OCI-LY1 (cell line): ENCODE results near the gene CDH4.

Experiments used
- H2AFZ ChIP-seq: fragments of 200-600 bp; sonication (generic), shearing (Covaris generic); 2 replicates; pipeline ENCODE4 v1.6.0; 2014; ENCODE audit warnings: antibody characterized with exemption, mild to moderate bottlenecking, low read length
- H3F3A ChIP-seq: fragments of 200-600 bp; sonication (generic), shearing (Covaris generic); 2 replicates; pipeline ENCODE4 v1.6.0; 2014; ENCODE audit warnings: mild to moderate bottlenecking, antibody characterized with exemption, low read length, moderate library complexity; ENCODE audit not compliant: insufficient read depth
- H3K27ac ChIP-seq: fragments of 200-600 bp; sonication (generic); 2 replicates; pipeline ENCODE4 v1.5.1; 2014; ENCODE audit warnings: low read length, mixed run types, mild to moderate bottlenecking, low read depth; ENCODE audit not compliant: poor library complexity, severe bottlenecking
- H3K27me3 ChIP-seq: fragments of 200-600 bp; sonication (generic); 2 replicates; pipeline ENCODE4 v1.6.0; 2014; ENCODE audit warnings: antibody characterized with exemption, mild to moderate bottlenecking, low read length, moderate library complexity; ENCODE audit not compliant: insufficient read depth
- H3K36me3 ChIP-seq: fragments of 200-600 bp; sonication (generic); 2 replicates; pipeline ENCODE4 v1.6.1; 2014; ENCODE audit warnings: mild to moderate bottlenecking, antibody characterized with exemption, low read length, moderate library complexity, mixed read lengths; ENCODE audit not compliant: insufficient read depth
- H3K4me1 ChIP-seq: fragments of 200-600 bp; sonication (generic); 2 replicates; pipeline ENCODE4 v1.5.1; 2014; ENCODE audit warnings: mild to moderate bottlenecking, low read length, moderate library complexity; ENCODE audit not compliant: insufficient read depth, severe bottlenecking
- H3K4me2 ChIP-seq: fragments of 200-600 bp; sonication (generic), shearing (Covaris generic); 2 replicates; pipeline ENCODE4 v1.6.1; 2014; ENCODE audit warnings: low read length
- H3K4me3 ChIP-seq: fragments of 200-600 bp; sonication (generic); 2 replicates; pipeline ENCODE4 v1.5.1; 2014; ENCODE audit warnings: low read length, low read depth, mild to moderate bottlenecking, mixed read lengths; ENCODE audit not compliant: poor library complexity, severe bottlenecking
- H3K79me2 ChIP-seq: fragments of 200-600 bp; shearing (Covaris generic); 2 replicates; pipeline ENCODE4 v1.6.1; 2016; ENCODE audit warnings: mixed run types, low read length, mixed read lengths; ENCODE audit not compliant: insufficient read depth
- H3K9ac ChIP-seq: fragments of 200-600 bp; sonication (generic), shearing (Covaris generic); 2 replicates; pipeline ENCODE4 v1.6.1; 2014; ENCODE audit warnings: mild to moderate bottlenecking, low read length, mixed read lengths
- H3K9me2 ChIP-seq: fragments of 200-600 bp; sonication (generic), shearing (Covaris generic); 2 replicates; pipeline ENCODE4 v1.6.1; 2014; ENCODE audit warnings: low read depth, mild to moderate bottlenecking, low read length, mixed read lengths
- H3K9me3 ChIP-seq: fragments of 200-600 bp; shearing (Covaris generic); 2 replicates; pipeline ENCODE4 v1.6.1; 2014; ENCODE audit warnings: low read length, mixed read lengths
- H4K20me1 ChIP-seq: fragments of 200-600 bp; sonication (generic), shearing (Covaris generic); 2 replicates; pipeline ENCODE4 v1.6.0; 2016; ENCODE audit warnings: mild to moderate bottlenecking, low read length; ENCODE audit not compliant: insufficient read depth
- EZH2 ChIP-seq: fragments of 200-600 bp; sonication (generic), shearing (Covaris generic); IDR thresholded peaks from 2 replicates; pipeline ENCODE4 v1.8.0; 2017; ENCODE audit warnings: borderline replicate concordance, mixed run types, mild to moderate bottlenecking, antibody characterized with exemption, low read length, moderate library complexity, mixed read lengths
- TF ChIP-seq, protein P1 (sequence below): fragments of 200-600 bp; sonication (generic), shearing (Covaris generic); IDR thresholded peaks from 2 replicates; pipeline ENCODE4 v1.5.1; 2017; ENCODE audit warnings: mild to moderate bottlenecking, antibody characterized with exemption, low read length, moderate library complexity, mixed read lengths

Gene CDH4

DNA sequence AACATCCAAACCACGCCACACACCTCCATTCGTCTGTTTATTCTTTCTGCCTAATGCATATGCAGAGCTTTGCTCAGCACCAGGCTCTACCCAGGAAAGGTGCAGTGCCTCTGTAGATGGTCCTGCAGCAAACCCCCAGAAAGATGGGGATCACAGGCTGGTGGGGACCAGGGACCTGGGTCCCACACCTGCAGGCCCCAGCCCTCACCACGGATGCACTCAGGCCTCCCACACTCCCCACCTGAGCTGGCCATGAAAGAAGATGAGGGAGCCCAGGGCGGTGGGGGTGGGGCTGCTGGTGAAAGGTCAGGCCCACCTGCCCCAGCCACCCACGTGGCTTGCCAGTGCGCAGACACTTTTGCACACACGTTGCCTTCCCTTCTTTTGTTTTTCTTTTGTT is 595.9 kb downstream of the CDH4 start:
- no peak overlapping the region for H3K9ac ChIP-seq
- no peak overlapping the region for H2AFZ ChIP-seq
- no peaks in the 10 kb centered on the region for H3K36me3 ChIP-seq
- no peaks in the 10 kb centered on the region for H3F3A ChIP-seq
- peaks cover 5% of the 10 kb centered on the region; the same call in 1 of the 2 replicates for H3K27me3 ChIP-seq
- H3K9me3 ChIP-seq: no peaks in the 10 kb centered on the region
- no peak overlapping the region for H3K4me2 ChIP-seq
- H3K79me2 ChIP-seq: no peaks in the 10 kb centered on the region
- no peaks in the 10 kb centered on the region for H4K20me1 ChIP-seq
- no peaks in the 10 kb centered on the region for H3K4me1 ChIP-seq
- no peak for TF ChIP-seq EZH2
- TF ChIP-seq, protein P1, sequence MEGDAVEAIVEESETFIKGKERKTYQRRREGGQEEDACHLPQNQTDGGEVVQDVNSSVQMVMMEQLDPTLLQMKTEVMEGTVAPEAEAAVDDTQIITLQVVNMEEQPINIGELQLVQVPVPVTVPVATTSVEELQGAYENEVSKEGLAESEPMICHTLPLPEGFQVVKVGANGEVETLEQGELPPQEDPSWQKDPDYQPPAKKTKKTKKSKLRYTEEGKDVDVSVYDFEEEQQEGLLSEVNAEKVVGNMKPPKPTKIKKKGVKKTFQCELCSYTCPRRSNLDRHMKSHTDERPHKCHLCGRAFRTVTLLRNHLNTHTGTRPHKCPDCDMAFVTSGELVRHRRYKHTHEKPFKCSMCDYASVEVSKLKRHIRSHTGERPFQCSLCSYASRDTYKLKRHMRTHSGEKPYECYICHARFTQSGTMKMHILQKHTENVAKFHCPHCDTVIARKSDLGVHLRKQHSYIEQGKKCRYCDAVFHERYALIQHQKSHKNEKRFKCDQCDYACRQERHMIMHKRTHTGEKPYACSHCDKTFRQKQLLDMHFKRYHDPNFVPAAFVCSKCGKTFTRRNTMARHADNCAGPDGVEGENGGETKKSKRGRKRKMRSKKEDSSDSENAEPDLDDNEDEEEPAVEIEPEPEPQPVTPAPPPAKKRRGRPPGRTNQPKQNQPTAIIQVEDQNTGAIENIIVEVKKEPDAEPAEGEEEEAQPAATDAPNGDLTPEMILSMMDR: no peak
- H3K9me2 ChIP-seq: no peaks in the 10 kb centered on the region
- no peak overlapping the region for H3K27ac ChIP-seq
- H3K4me3 ChIP-seq: no peak overlapping the region

DNA sequence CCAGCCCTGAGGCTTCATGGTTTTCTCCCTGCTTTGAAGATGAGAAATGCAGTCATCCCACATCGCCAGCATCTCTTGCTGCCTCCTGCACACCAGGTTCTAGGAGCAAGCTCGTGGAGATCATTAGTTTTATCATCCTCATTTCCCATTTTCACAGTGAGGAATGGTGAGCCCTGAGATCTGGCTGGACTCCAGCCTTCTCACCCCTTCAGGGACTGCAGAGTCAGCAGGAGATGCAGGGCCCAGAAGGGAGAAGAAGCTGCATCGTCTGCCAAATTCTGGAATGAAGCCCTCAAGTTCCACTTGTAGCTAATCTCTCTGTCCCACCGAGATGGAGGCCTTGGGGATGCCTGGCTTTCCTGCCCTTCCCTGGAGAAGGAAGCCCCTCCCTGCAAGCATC is 596.8 kb downstream of the CDH4 start:
- no peaks in the 10 kb centered on the region for H3K79me2 ChIP-seq
- H3K9ac ChIP-seq: no peak overlapping the region
- TF ChIP-seq EZH2: no peak
- TF ChIP-seq, protein P1: no peak
- no peak overlapping the region for H2AFZ ChIP-seq
- H3K36me3 ChIP-seq: no peaks in the 10 kb centered on the region
- no peaks in the 10 kb centered on the region for H3K9me3 ChIP-seq
- no peak overlapping the region for H3K27ac ChIP-seq
- H3K4me3 ChIP-seq: no peak overlapping the region
- H4K20me1 ChIP-seq: no peaks in the 10 kb centered on the region
- peaks cover 5% of the 10 kb centered on the region; the same call in 1 of the 2 replicates for H3K27me3 ChIP-seq
- no peaks in the 10 kb centered on the region for H3F3A ChIP-seq
- H3K4me1 ChIP-seq: no peaks in the 10 kb centered on the region
- H3K9me2 ChIP-seq: no peaks in the 10 kb centered on the region
- H3K4me2 ChIP-seq: no peak overlapping the region

DNA sequence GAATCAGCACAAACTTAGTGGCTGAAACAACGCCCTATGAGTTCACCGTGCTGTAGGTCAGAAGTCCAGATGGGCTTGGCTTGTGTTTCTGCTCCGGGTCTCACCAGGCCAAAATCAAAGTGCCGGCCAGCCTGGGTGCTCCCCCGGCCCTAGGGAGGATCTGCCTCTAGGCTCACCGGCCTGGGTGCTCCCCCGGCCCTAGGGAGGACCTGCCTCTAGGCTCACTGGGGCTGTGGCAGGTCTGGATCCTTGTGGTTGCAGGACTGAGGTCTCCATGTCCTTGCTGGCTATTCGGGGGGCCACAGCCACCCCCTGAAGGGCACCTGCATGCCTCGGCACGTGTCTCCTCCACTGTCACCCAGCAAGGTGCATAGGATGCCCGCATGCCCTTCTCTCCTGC is 597.3 kb downstream of the CDH4 start:
- Histone ChIP-seq H3K79me2 (no peaks in the 10 kb centered on the region), H3K9ac (no peak overlapping the region), H3K27me3 (peaks cover 5% of the 10 kb centered on the region; the same call in 1 of the 2 replicates), H3K9me3 (no peaks in the 10 kb centered on the region), H3K4me3 (no peak overlapping the region), H3K4me2 (no peak overlapping the region), H3F3A (no peaks in the 10 kb centered on the region), H3K9me2 (no peaks in the 10 kb centered on the region), H3K36me3 (no peaks in the 10 kb centered on the region), H3K4me1 (no peaks in the 10 kb centered on the region), H4K20me1 (no peaks in the 10 kb centered on the region), H3K27ac (no peak overlapping the region), H2AFZ (no peak overlapping the region)
- TF ChIP-seq EZH2: no peak
- TF ChIP-seq, protein P1: no peak
